Measurements from ENCODE around the gene FHIT. TPM values are rescaled to one million over a fixed set of nuclear protein-coding genes. Genes with fewer than 3 reads are reported as not detected.

The FHIT gene
- total RNA-seq, 4 donors from 2014 or later = 4.4 to 10.6 (median 8.4) TPM

DNA sequence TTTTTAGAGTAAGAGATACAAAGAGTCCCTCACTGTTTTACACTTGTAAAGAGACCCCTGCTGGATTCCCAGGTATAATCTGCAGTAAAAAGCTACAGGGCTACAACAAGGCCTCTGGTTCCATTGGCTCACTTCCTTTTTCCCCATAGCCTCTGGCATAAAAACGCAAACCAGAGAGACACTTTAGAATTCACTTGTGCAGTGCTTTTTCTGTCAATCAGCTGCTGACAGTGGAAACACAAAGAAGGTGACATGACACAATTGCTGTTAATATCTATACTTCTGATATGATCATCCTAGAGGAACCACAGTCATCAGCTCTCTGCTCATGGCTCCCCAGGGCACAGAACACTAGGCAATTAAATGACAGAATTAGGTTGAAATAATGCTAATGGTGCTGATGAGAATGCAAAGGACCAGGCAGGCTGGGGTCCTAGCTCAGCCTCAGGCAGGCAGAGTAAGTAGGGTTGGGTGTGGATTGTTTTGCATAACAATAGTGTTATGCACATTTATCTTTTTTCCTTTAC lies 1533.5 kb downstream of the FHIT start:
- TF ChIP-seq, protein P1, sequence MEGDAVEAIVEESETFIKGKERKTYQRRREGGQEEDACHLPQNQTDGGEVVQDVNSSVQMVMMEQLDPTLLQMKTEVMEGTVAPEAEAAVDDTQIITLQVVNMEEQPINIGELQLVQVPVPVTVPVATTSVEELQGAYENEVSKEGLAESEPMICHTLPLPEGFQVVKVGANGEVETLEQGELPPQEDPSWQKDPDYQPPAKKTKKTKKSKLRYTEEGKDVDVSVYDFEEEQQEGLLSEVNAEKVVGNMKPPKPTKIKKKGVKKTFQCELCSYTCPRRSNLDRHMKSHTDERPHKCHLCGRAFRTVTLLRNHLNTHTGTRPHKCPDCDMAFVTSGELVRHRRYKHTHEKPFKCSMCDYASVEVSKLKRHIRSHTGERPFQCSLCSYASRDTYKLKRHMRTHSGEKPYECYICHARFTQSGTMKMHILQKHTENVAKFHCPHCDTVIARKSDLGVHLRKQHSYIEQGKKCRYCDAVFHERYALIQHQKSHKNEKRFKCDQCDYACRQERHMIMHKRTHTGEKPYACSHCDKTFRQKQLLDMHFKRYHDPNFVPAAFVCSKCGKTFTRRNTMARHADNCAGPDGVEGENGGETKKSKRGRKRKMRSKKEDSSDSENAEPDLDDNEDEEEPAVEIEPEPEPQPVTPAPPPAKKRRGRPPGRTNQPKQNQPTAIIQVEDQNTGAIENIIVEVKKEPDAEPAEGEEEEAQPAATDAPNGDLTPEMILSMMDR (IDR thresholded peaks at IDR 0.05; ENCODE audit: low read depth) = no peak

DNA sequence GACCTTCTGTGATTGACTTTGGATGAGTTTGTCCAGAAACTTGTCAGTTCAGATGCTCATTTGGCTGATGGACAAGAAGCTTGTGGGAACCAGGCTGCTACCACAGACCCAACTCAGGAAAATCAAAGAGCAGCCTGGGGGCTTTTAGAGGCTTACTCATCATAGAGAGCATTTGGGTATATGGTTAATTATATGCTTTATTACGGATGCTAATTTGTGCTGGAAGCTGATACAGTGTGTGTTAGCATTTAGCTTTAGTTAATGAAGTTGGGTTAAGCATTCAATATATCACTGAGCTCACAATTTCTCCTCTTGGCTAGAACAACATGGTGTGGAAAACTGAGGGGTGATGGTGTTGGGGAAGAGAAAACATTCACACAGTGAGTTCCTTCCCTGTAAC lies 1537.2 kb downstream of the FHIT start:
- TF ChIP-seq, protein P1 (IDR thresholded peaks at IDR 0.05; ENCODE audit: low read depth) = no peak

DNA sequence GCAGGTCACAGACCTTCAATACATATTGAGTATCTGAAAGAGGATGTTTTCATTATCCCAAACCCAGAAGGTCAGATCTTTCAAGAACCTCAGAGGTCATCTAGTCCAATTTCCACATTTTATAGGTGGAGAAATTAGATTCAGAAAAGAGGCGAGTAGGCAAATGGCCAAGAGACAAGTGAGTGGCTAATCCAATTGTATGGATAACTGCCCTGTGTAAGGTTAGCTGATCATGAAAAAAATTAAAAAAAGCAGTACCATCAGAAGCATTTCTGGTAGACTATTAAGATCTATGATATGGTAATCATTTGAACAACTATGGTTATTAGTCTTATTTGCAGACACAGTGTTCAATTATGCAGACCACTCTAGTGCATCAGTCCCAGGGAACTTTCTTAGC lies 1540.7 kb downstream of the FHIT start:
- TF ChIP-seq, protein P1 (IDR thresholded peaks at IDR 0.05; ENCODE audit: low read depth) = no peak

DNA sequence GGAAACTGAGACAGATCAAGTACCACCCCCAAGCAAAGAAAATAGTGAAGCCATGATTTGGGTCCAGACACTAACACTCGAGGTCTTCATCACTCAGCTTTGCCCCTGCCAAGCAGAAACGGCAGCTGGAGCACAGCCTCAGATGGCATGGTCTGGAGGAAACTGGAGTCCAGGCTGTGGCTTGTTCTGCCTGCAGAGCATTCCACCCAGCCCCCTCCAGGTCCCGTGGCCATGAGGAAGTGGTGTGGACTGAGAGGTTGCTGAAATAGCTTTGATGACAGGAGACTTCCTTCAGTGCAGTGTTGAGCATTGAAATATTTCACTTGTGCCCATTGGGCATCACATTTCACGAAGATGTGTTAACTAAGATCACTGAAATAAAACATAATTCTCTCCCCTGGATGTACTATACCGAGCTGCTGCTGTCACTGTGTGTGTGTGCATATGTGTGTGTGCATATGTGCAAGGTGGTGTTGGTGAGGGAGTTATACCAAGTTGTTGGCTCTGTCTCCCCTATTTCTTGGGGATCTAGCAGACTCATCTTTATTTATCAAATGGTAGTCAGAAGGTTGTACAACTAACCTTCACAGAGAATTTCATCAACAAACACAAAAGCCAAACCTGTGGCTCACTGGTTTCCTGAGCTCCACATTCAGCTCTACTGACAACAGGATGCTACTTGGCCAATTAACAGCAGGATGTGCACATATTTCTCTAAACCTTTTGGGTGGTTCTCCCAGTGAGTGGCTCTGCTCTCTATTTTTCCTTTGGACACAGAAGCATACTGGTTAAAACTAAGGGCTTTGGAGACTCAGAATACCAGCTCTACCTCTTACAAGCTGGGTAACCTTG lies 1541.3 kb downstream of the FHIT start:
- TF ChIP-seq, protein P1 (IDR thresholded peaks at IDR 0.05; ENCODE audit: low read depth) = no peak

DNA sequence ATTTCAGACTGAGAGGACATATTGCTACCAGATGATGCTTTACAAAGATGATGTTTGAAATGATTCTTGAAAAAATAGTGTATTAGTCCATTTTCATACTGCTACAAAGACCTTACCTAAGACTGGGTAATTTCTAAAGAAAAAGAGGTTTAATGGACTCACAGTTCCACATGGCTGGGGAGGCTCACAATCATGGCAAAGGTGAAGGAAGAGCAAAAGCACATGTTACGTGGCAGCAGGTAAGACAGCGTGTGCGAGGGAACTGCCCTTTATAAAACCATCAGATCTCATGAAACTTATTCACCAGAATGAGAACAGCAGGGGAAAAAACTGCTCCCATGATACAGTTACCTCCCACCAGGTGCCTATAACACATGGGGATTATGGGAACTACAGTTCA lies 1543.0 kb downstream of the FHIT start:
- TF ChIP-seq, protein P1 (IDR thresholded peaks at IDR 0.05; ENCODE audit: low read depth) = no peak

DNA sequence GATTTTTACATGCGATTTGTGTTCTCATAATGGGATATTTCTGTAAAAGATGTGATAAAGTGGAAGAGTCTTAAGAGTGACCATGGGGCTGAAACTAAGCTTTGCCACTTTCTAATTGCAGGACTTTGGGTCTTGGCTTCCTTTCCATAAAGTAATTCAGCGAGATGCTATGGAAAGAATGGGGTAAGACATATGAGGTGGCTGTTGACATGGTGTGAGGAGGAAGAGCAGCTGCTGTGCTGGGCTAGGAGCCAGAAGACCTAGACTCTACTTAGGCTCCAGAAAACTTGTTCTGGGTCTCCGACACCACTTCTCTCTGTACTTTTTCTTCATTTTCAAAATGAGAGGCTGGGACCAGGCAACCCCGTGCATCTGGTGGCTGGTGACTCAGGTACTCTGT lies 1547.0 kb downstream of the FHIT start:
- TF ChIP-seq, protein P1 (IDR thresholded peaks at IDR 0.05; ENCODE audit: low read depth) = no peak

DNA sequence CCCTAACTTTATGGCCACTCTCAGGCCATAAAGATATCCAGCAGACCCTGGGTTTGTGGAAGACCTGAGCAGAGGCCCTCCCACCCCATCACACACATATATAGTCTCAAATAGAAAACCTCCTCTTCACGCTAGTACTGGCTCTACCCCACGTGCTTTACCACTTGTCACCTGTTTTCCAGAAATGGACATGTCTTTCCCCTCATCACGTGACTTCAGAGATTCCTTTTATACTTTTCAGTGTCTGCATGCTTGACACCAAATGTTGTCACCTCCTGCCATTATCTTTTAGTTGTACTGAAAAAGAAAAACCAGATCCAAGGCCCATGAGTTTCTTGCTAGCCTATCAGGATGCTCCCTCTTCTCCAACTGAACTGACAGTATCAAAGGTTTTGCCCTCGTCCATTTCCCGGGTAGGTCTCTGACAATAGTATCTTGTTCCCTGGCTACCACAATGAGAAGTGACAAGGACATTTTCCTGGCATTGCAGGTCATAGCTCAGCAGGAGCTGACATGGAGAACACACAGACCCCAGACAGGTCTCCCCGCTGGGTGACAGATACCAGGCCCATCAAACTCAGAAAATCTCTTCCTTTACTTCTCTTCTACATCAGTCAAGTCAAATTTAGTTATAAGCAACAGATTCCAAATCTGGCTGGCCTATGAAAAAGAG lies 1551.5 kb downstream of the FHIT start:
- TF ChIP-seq, protein P1 (IDR thresholded peaks at IDR 0.05; ENCODE audit: low read depth) = no peak

All from subcutaneous adipose tissue (tissue), 4 donors.